GM10266 (cell line): Measurements from ENCODE around the gene RALY.

ENCODE experiments used
- DNase-seq: peaks from one replicate; pipeline ENCODE4 v3.0.0; 2012; ENCODE audit errors: extremely low spot score
- CTCF ChIP-seq: IDR thresholded peaks from 2 replicates; pipeline ENCODE4 v1.5.1; 2012; ENCODE audit warnings: mild to moderate bottlenecking, low read depth; ENCODE audit not compliant: control insufficient read depth, insufficient read depth; ENCODE audit errors: missing control alignments

RALY gene

GRCh38 chr20:34014878-34015277 lies 21.2 kb downstream of the RALY start:
- no peak for DNase-seq
- no peak for TF ChIP-seq CTCF

- no peak for DNase-seq
- no peak for TF ChIP-seq CTCF
Observed at GRCh38 chr20:34015401-34016335, 22.0 kb downstream of the RALY start.

GRCh38 chr20:34016736-34017135 lies 23.0 kb downstream of the RALY start:
- TF ChIP-seq CTCF, result no peak
- no peak for DNase-seq

GRCh38 chr20:34017610-34018009 lies 23.9 kb downstream of the RALY start:
- DNase-seq, result no peak
- no peak for TF ChIP-seq CTCF

- no peak for DNase-seq
- no peak for TF ChIP-seq CTCF
Observed at GRCh38 chr20:34018166-34018565, 24.5 kb downstream of the RALY start.

GRCh38 chr20:34022151-34022838 lies 28.6 kb downstream of the RALY start:
- peak; percentile 68 for DNase-seq
- peak; percentile 46 for TF ChIP-seq CTCF

GRCh38 chr20:34022839-34023234 lies 29.1 kb downstream of the RALY start:
- no peak for DNase-seq
- TF ChIP-seq CTCF, result no peak
